ENCODE data around the gene GCNT1.

Gene GCNT1

DNA sequence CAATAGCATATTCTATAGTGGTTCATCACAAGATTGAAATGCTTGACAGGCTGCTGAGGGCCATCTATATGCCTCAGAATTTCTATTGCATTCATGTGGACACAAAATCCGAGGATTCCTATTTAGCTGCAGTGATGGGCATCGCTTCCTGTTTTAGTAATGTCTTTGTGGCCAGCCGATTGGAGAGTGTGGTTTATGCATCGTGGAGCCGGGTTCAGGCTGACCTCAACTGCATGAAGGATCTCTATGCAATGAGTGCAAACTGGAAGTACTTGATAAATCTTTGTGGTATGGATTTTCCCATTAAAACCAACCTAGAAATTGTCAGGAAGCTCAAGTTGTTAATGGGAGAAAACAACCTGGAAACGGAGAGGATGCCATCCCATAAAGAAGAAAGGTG is 43.8 kb downstream of the GCNT1 start:
- Histone ChIP-seq H3K4me2 (ENCODE audit: insufficient read depth, low read length, poor library complexity, severe bottlenecking) (no peak overlapping the region), H3K23ac (ENCODE audit: low read depth, low read length, poor library complexity) (no peak overlapping the region), H3K79me1 (ENCODE audit: low read depth, low read length) (no peaks in the 10 kb centered on the region), H2BK15ac (ENCODE audit: low read length) (no peak overlapping the region), H3K18ac (ENCODE audit: low read length) (no peak overlapping the region), H4K91ac (ENCODE audit: low read depth, low read length, poor library complexity) (no peak overlapping the region), H3K36me3 (replicated peaks in 1 of 2; ENCODE audit: control insufficient read depth in 2 of 2, insufficient read depth in 2 of 2, low read length in 2 of 2) (no peaks in the 10 kb centered on the region), H2AFZ (ENCODE audit: low read length) (no peak overlapping the region), H3K4me3 (ENCODE audit: low read length in 2 of 2) (no peak overlapping the region), H2BK120ac (ENCODE audit: low read depth, low read length) (no peak overlapping the region), H3K27ac (replicated peaks; ENCODE audit: low read length) (no peak overlapping the region), H2BK12ac (ENCODE audit: low read length) (no peak overlapping the region), H2AK5ac (ENCODE audit: low read depth, low read length) (no peak overlapping the region), H4K8ac (ENCODE audit: low read depth, low read length) (no peak overlapping the region), H2BK5ac (ENCODE audit: low read length) (no peak overlapping the region), H3K27me3 (ENCODE audit: control insufficient read depth in 3 of 3, insufficient read depth in 3 of 3, low read depth in 1 of 3, low read length in 3 of 3) (no peaks in the 10 kb centered on the region), H3K14ac (ENCODE audit: low read length) (no peak overlapping the region), H3K4me1 (ENCODE audit: control insufficient read depth in 2 of 2, insufficient read depth in 1 of 2, low read depth in 1 of 2, low read length in 2 of 2) (no peaks in the 10 kb centered on the region), H3K9me3 (replicated peaks in 1 of 2; ENCODE audit: control insufficient read depth in 2 of 2, insufficient read depth in 1 of 2, low read depth in 1 of 2, low read length in 2 of 2) (no peaks in the 10 kb centered on the region), H3K9ac (ENCODE audit: low read depth, low read length, poor library complexity) (no peak overlapping the region), H3K4ac (ENCODE audit: low read length) (no peak overlapping the region)
- no peak for DNase-seq (ENCODE audit: low spot score)
- no CpG with 5 or more reads among the region's 6 CpGs for WGBS, 2 donors (ENCODE audit: extremely low coverage in 2 of 2, insufficient read length in 2 of 2, insufficient replicate concordance in 1 of 2)

DNA sequence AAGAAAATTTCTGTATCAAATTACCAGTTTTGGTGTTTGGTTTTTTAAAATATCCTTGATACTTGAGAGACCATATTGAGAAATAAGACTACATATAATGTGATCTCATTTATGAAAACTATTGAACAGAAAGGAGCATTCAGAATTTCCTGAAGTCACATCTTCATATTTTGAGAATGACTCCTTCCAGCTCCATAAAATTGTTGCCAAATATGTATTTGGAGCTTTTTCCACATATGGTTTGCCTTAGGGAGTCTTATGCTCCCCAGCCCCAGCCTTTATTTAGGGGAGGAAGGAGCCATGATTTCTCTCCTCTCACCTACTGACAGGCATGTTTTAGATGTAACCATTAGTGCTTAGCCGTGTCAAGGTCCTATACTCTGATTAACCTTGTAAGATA is 51.1 kb downstream of the GCNT1 start:
- no peak for DNase-seq (ENCODE audit: low spot score)
- Histone ChIP-seq H4K8ac (ENCODE audit: low read depth, low read length) (no peak overlapping the region), H4K91ac (ENCODE audit: low read depth, low read length, poor library complexity) (no peak overlapping the region), H2BK15ac (ENCODE audit: low read length) (no peak overlapping the region), H3K79me1 (ENCODE audit: low read depth, low read length) (no peaks in the 10 kb centered on the region), H2BK5ac (ENCODE audit: low read length) (no peak overlapping the region), H3K23ac (ENCODE audit: low read depth, low read length, poor library complexity) (no peak overlapping the region), H3K18ac (ENCODE audit: low read length) (no peak overlapping the region), H3K4ac (ENCODE audit: low read length) (no peak overlapping the region), H3K14ac (ENCODE audit: low read length) (no peak overlapping the region), H3K4me2 (ENCODE audit: insufficient read depth, low read length, poor library complexity, severe bottlenecking) (no peak overlapping the region), H3K9ac (ENCODE audit: low read depth, low read length, poor library complexity) (no peak overlapping the region), H2BK120ac (ENCODE audit: low read depth, low read length) (no peak overlapping the region), H2AK5ac (ENCODE audit: low read depth, low read length) (no peak overlapping the region), H3K4me1 (ENCODE audit: control insufficient read depth in 2 of 2, insufficient read depth in 1 of 2, low read depth in 1 of 2, low read length in 2 of 2) (no peaks in the 10 kb centered on the region), H3K36me3 (replicated peaks in 1 of 2; ENCODE audit: control insufficient read depth in 2 of 2, insufficient read depth in 2 of 2, low read length in 2 of 2) (no peaks in the 10 kb centered on the region), H2BK12ac (ENCODE audit: low read length) (no peak overlapping the region), H3K9me3 (replicated peaks in 1 of 2; ENCODE audit: control insufficient read depth in 2 of 2, insufficient read depth in 1 of 2, low read depth in 1 of 2, low read length in 2 of 2) (no peaks in the 10 kb centered on the region), H2AFZ (ENCODE audit: low read length) (no peak overlapping the region), H3K27me3 (ENCODE audit: control insufficient read depth in 3 of 3, insufficient read depth in 3 of 3, low read depth in 1 of 3, low read length in 3 of 3) (no peaks in the 10 kb centered on the region), H3K27ac (replicated peaks; ENCODE audit: low read length) (no peak overlapping the region), H3K4me3 (ENCODE audit: low read length in 2 of 2) (no peak overlapping the region)
- WGBS, 2 donors (ENCODE audit: extremely low coverage in 2 of 2, insufficient read length in 2 of 2, insufficient replicate concordance in 1 of 2) = no CpG with 5 or more reads among the region's 1 CpG

- Histone ChIP-seq H2BK12ac (ENCODE audit: low read length) (no peak overlapping the region), H3K27ac (replicated peaks; ENCODE audit: low read length) (no peak overlapping the region), H4K91ac (ENCODE audit: low read depth, low read length, poor library complexity) (no peak overlapping the region), H3K14ac (ENCODE audit: low read length) (no peak overlapping the region), H3K4me2 (ENCODE audit: insufficient read depth, low read length, poor library complexity, severe bottlenecking) (no peak overlapping the region), H3K23ac (ENCODE audit: low read depth, low read length, poor library complexity) (no peak overlapping the region), H2BK5ac (ENCODE audit: low read length) (no peak overlapping the region), H3K9ac (ENCODE audit: low read depth, low read length, poor library complexity) (no peak overlapping the region), H2BK120ac (ENCODE audit: low read depth, low read length) (no peak overlapping the region), H3K18ac (ENCODE audit: low read length) (no peak overlapping the region), H4K8ac (ENCODE audit: low read depth, low read length) (no peak overlapping the region), H2AFZ (ENCODE audit: low read length) (no peak overlapping the region), H3K36me3 (replicated peaks in 1 of 2; ENCODE audit: control insufficient read depth in 2 of 2, insufficient read depth in 2 of 2, low read length in 2 of 2) (no peaks in the 10 kb centered on the region), H3K9me3 (replicated peaks in 1 of 2; ENCODE audit: control insufficient read depth in 2 of 2, insufficient read depth in 1 of 2, low read depth in 1 of 2, low read length in 2 of 2) (no peaks in the 10 kb centered on the region), H3K4ac (ENCODE audit: low read length) (no peak overlapping the region), H2AK5ac (ENCODE audit: low read depth, low read length) (no peak overlapping the region), H3K4me3 (ENCODE audit: low read length in 2 of 2) (no peak overlapping the region), H3K4me1 (ENCODE audit: control insufficient read depth in 2 of 2, insufficient read depth in 1 of 2, low read depth in 1 of 2, low read length in 2 of 2) (no peaks in the 10 kb centered on the region), H3K79me1 (ENCODE audit: low read depth, low read length) (no peaks in the 10 kb centered on the region), H2BK15ac (ENCODE audit: low read length) (no peak overlapping the region), H3K27me3 (ENCODE audit: control insufficient read depth in 3 of 3, insufficient read depth in 3 of 3, low read depth in 1 of 3, low read length in 3 of 3) (no peaks in the 10 kb centered on the region)
- no CpG with 5 or more reads among the region's 2 CpGs for WGBS, 2 donors (ENCODE audit: extremely low coverage in 2 of 2, insufficient read length in 2 of 2, insufficient replicate concordance in 1 of 2)
- DNase-seq (ENCODE audit: low spot score) = no peak
These were observed 51.5 kb downstream of the GCNT1 start for GRCh38 chr9:76510446-76510845.

- DNase-seq (ENCODE audit: low spot score) = no peak
- H3K27ac ChIP-seq (replicated peaks; ENCODE audit: low read length) = no peak overlapping the region
- H2BK120ac ChIP-seq (ENCODE audit: low read depth, low read length) = no peak overlapping the region
- H3K4me3 ChIP-seq (ENCODE audit: low read length in 2 of 2) = no peak overlapping the region
- H3K9ac ChIP-seq (ENCODE audit: low read depth, low read length, poor library complexity) = no peak overlapping the region
- H3K4ac ChIP-seq (ENCODE audit: low read length) = no peak overlapping the region
- no peak overlapping the region for H4K8ac ChIP-seq (ENCODE audit: low read depth, low read length)
- H2BK12ac ChIP-seq (ENCODE audit: low read length) = no peak overlapping the region
- no peak overlapping the region for H4K91ac ChIP-seq (ENCODE audit: low read depth, low read length, poor library complexity)
- WGBS, 2 donors (ENCODE audit: extremely low coverage in 2 of 2, insufficient read length in 2 of 2, insufficient replicate concordance in 1 of 2) = no CpG with 5 or more reads among the region's 1 CpG
- H3K36me3 ChIP-seq (replicated peaks in 1 of 2; ENCODE audit: control insufficient read depth in 2 of 2, insufficient read depth in 2 of 2, low read length in 2 of 2) = no peaks in the 10 kb centered on the region
- no peaks in the 10 kb centered on the region for H3K79me1 ChIP-seq (ENCODE audit: low read depth, low read length)
- H2BK5ac ChIP-seq (ENCODE audit: low read length) = no peak overlapping the region
- no peak overlapping the region for H2BK15ac ChIP-seq (ENCODE audit: low read length)
- no peak overlapping the region for H2AFZ ChIP-seq (ENCODE audit: low read length)
- no peaks in the 10 kb centered on the region for H3K27me3 ChIP-seq (ENCODE audit: control insufficient read depth in 3 of 3, insufficient read depth in 3 of 3, low read depth in 1 of 3, low read length in 3 of 3)
- H3K9me3 ChIP-seq (replicated peaks in 1 of 2; ENCODE audit: control insufficient read depth in 2 of 2, insufficient read depth in 1 of 2, low read depth in 1 of 2, low read length in 2 of 2) = no peaks in the 10 kb centered on the region
- no peaks in the 10 kb centered on the region for H3K4me1 ChIP-seq (ENCODE audit: control insufficient read depth in 2 of 2, insufficient read depth in 1 of 2, low read depth in 1 of 2, low read length in 2 of 2)
- no peak overlapping the region for H3K14ac ChIP-seq (ENCODE audit: low read length)
- no peak overlapping the region for H3K18ac ChIP-seq (ENCODE audit: low read length)
- no peak overlapping the region for H3K4me2 ChIP-seq (ENCODE audit: insufficient read depth, low read length, poor library complexity, severe bottlenecking)
- H2AK5ac ChIP-seq (ENCODE audit: low read depth, low read length) = no peak overlapping the region
- H3K23ac ChIP-seq (ENCODE audit: low read depth, low read length, poor library complexity) = no peak overlapping the region
These were observed 53.8 kb downstream of the GCNT1 start for GRCh38 chr9:76512826-76513225.

Measured in neuronal stem cell (in vitro differentiated cells).